Endometrial microvascular endothelial cells (primary cell): Measurements from ENCODE around the gene CADM1. TPM values are rescaled to one million over a fixed set of nuclear protein-coding genes. Genes with fewer than 3 reads are reported as not detected.
"Not testable (repeated sequence)": the region's sequence is repeated elsewhere in the genome, so short reads cannot be mapped to it uniquely, and the experiment has no call there.

Source experiments
- in situ Hi-C: cut with HindIII; loops from 2 replicates; pipeline ENCODE4 v1.10.0; 2017; ENCODE audit warnings: low sequenced_read_pairs, low pct_unique_long_range_greater_than_20kb; ENCODE audit errors: inconsistent ontology term
- total RNA-seq: library from RNA; depleted of rRNA; stranded (reverse); fragments of >200 nt; gene quantifications from one replicate; pipeline ENCODE4 v1.2.3, GENCODE V29; 2015; ENCODE audit errors: inconsistent ontology term

The CADM1 gene
- total RNA-seq, 1 donor from 2014 or later = not detected

GRCh38 chr11:115493488-115493887, 10.7 kb downstream of the CADM1 start:
- in situ Hi-C loops = no loop called here

- in situ Hi-C loops = no loop called here
Measured at GRCh38 chr11:115489466-115489865, 14.7 kb downstream of the CADM1 start.

DNA sequence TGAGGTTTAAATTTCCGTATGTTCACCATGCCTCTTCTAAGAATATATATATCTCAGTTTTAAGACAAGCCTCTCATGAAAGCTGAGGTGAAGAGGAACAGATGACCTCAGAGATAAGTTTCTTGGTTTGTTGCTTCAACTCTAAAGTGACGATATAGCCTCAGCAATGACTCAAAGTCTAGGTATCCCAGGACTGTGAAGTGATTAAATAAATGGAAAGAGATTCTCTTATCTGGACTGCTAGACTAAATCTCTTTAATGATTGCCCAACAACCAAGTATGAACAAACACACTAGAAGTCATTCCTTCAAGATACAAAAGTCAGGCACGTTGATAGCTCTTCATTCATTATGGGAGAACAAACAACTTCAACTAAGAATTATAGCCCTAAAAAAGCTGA, 15.3 kb downstream of the CADM1 start:
- in situ Hi-C loops = no loop called here

DNA sequence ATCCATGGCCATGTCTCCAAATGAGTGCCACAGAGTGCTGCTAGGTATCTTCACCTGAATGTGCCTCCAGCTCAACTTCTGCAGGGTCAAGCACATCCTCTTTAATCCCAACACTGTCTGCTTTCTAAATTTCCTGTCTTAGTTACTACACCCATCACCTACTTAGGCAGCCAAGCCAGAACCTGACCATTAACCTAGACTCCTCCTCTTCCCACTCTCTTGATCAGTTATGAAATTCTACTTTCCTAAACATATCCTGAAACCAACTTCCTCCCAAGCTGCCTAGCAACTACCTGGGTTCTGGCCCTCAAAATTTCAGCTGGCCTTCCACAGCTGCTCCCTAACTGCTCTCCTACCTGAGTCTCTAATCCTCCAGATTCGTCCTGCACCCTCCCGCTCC, 22.7 kb downstream of the CADM1 start:
- in situ Hi-C loops = no loop called here

DNA sequence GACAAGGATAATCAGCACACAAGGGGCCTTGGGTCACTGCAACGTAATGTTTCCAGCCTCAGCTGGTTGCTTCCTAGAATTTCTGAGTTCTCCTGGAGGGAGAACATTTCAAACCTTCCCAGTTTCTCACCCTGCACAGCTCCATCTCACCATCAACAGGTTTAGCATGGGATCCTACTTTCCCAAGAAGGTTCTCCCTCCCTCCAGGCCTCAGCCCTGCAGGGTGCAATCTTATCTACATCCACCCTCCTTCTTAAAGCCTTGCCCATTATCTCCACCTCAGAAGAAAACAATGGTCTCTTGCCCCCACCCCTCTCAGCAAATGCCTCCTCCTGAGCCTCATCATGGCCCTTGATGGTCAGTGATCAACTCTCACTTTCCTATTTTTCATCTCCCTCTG, 23.6 kb downstream of the CADM1 start:
- in situ Hi-C loops = no loop called here

- in situ Hi-C loops = no loop called here
Measured at GRCh38 chr11:115477410-115477809, 26.8 kb downstream of the CADM1 start.

- in situ Hi-C loops = no loop called here
Measured at GRCh38 chr11:115476463-115477286, 27.5 kb downstream of the CADM1 start.

DNA sequence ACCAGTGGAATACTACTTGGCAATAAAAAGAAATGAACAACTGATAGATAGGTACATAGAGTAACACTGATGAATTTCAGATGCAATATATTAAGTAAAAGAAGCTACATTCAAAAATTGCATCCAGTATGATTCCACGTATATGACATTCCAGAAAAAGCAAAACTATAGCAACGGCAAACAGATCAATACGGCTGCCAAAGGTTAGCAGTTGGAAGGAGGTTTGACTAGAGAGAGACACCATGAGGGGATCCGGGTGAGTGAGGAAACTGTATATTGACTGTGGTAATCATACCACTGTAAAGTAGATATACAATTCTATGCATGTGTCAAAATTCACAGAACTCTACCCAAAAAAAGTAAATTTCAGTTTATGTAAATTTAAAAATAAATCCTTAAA, 28.7 kb downstream of the CADM1 start:
- in situ Hi-C loops = no loop called here

- in situ Hi-C loops = not testable (repeated sequence)
Measured at GRCh38 chr11:115474306-115474705, 29.9 kb downstream of the CADM1 start.

DNA sequence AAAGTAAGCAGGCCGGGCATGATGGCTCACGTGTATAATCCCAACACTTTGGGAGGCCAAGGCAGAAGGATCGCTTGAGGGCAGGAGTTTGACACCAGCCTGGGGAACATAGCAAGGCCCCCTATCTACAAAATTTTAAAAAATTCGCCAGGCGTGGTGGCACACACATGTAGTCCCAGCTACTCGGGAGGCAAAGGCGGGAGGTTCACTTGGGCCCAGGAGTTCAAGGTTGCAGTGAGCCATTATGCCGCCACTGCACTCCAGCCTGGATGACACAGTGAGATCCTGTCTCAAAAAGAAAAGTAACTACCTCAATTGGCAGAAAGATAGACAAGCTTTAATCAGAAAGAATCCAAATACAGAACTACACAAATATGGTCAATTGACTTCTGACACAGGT, 31.0 kb downstream of the CADM1 start:
- in situ Hi-C loops = no loop called here

GRCh38 chr11:115471367-115471766, 32.8 kb downstream of the CADM1 start:
- in situ Hi-C loops = no loop called here

GRCh38 chr11:115470928-115471327, 33.3 kb downstream of the CADM1 start:
- in situ Hi-C loops = no loop called here

DNA sequence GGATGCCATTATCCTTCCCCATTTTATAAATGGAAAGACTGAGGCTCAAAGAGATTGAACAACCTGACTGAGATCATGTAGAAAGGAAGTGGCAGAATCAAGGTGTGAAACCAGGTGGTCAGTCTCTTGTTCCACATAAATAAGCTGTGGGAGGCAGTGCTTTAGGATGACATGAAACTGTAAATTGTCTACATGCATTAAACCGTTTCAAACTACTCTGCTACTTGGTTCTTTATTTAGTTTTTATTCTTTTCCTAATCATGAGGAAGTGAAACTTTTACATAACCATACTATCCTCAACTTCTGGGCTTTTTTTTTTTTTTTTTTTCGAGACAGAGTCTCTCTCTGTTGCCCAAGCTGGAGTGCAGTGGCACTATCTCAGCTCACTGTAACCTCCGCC, 34.9 kb downstream of the CADM1 start:
- in situ Hi-C loops = no loop called here

- in situ Hi-C loops = no loop called here
Measured at GRCh38 chr11:115466122-115466521, 38.1 kb downstream of the CADM1 start.

DNA sequence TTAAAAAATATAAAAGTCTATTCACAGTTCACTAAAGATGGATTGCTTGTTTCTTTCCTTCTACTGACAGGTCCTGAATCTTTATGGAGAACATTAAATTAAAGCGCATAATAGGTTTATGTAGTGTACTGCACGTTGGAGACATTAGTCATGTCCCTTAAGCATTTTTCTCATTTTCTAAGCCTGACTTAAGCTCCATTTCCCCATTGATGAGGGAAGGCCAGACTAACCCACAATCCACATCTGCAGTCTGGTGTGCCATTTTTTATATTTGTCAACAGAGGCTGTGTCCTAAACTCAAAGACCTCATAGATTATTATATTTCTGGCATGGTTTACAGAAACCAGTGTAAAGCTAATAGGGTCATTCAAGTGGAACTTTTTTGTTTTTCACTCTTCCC, 39.9 kb downstream of the CADM1 start:
- in situ Hi-C loops = no loop called here

- in situ Hi-C loops = no loop called here
Measured at GRCh38 chr11:115463606-115464005, 40.6 kb downstream of the CADM1 start.

GRCh38 chr11:115462757-115463156, 41.5 kb downstream of the CADM1 start:
- in situ Hi-C loops = no loop called here

- in situ Hi-C loops = no loop called here
Measured at GRCh38 chr11:115462004-115462541, 42.1 kb downstream of the CADM1 start.

- in situ Hi-C loops = no loop called here
Measured at GRCh38 chr11:115460512-115460911, 43.7 kb downstream of the CADM1 start.

GRCh38 chr11:115459563-115459962, 44.7 kb downstream of the CADM1 start:
- in situ Hi-C loops = no loop called here

DNA sequence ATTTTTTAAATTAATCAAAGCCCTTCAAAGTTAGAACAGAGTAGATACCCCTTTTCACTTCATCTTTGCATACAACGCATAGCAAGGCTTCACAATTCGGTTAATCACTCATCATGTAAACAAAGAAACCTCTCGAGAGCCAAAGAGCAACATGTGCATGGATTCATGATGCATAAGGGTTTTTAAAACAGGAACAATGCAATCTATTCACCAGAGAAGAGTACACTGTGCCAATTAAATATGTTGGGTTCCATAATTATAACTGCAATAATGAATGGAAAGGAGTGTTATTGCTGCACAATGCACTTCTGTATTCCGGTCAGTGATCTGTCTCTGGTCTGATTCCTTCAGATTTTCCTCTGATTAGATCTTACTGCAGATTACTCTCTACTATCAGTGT, 45.3 kb downstream of the CADM1 start:
- in situ Hi-C loops = no loop called here
